Ishikawa (cell line): ENCODE results near the gene PPP1R37.

ENCODE experiments used
- CREB1 ChIP-seq: IDR thresholded peaks from 2 replicates; pipeline ENCODE4 v1.6.1; 2012; ENCODE audit warnings: low read depth
- EGR1 ChIP-seq: IDR thresholded peaks from 2 replicates; pipeline ENCODE4 v1.6.1; 2012
- EP300 ChIP-seq: IDR thresholded peaks from 2 replicates; pipeline ENCODE4 v1.6.1; 2012; ENCODE audit warnings: borderline replicate concordance
- FOXM1 ChIP-seq: IDR thresholded peaks from 2 replicates; pipeline ENCODE4 v1.6.1; 2012; ENCODE audit warnings: low read depth, borderline replicate concordance
- NFIC ChIP-seq: IDR thresholded peaks from 2 replicates; pipeline ENCODE4 v1.6.1; 2012
- RAD21 ChIP-seq: IDR thresholded peaks from 2 replicates; pipeline ENCODE4 v1.6.1; 2012; ENCODE audit warnings: low read depth
- TAF1 ChIP-seq: IDR thresholded peaks from 2 replicates; pipeline ENCODE4 v1.6.1; 2012; ENCODE audit warnings: low read depth, mild to moderate bottlenecking
- TCF12 ChIP-seq: IDR thresholded peaks from 2 replicates; pipeline ENCODE4 v1.6.1; 2012; ENCODE audit warnings: low read depth
- USF1 ChIP-seq: IDR thresholded peaks from 2 replicates; pipeline ENCODE4 v1.6.1; 2012
- YY1 ChIP-seq: IDR thresholded peaks from 2 replicates; pipeline ENCODE4 v1.6.1; 2012; ENCODE audit warnings: low read depth
- ZBTB7A ChIP-seq: IDR thresholded peaks from 2 replicates; pipeline ENCODE4 v1.6.1; 2012; ENCODE audit warnings: low read depth
- TF ChIP-seq, protein P1 (sequence below): IDR thresholded peaks from 2 replicates; pipeline ENCODE4 v1.6.1; 2012; ENCODE audit warnings: low read depth, mild to moderate bottlenecking
- TF ChIP-seq, protein P2 (sequence below): IDR thresholded peaks from 2 replicates; pipeline ENCODE4 v1.6.1; 2012

DNA sequence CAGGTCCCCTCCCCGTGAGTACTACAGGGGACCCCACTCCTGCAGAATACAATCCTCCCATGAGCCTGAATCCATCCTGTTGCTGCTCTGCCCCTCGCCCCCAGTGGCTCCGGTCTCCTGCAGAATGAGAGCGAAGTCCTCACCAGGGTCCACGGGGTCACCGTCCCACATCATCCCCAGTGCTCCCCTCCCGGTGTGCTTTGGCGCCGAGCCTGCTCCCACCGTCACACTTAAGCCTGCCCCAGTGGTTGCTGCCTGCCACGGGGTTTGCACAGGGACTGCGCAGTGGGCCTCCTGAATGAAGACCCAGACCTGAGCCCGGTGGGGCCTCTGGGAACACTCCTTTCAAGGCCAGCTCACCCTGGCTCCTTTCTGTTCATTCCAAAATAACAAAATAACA lies 37.3 kb downstream of the PPP1R37 start:
- TF ChIP-seq, protein P1, sequence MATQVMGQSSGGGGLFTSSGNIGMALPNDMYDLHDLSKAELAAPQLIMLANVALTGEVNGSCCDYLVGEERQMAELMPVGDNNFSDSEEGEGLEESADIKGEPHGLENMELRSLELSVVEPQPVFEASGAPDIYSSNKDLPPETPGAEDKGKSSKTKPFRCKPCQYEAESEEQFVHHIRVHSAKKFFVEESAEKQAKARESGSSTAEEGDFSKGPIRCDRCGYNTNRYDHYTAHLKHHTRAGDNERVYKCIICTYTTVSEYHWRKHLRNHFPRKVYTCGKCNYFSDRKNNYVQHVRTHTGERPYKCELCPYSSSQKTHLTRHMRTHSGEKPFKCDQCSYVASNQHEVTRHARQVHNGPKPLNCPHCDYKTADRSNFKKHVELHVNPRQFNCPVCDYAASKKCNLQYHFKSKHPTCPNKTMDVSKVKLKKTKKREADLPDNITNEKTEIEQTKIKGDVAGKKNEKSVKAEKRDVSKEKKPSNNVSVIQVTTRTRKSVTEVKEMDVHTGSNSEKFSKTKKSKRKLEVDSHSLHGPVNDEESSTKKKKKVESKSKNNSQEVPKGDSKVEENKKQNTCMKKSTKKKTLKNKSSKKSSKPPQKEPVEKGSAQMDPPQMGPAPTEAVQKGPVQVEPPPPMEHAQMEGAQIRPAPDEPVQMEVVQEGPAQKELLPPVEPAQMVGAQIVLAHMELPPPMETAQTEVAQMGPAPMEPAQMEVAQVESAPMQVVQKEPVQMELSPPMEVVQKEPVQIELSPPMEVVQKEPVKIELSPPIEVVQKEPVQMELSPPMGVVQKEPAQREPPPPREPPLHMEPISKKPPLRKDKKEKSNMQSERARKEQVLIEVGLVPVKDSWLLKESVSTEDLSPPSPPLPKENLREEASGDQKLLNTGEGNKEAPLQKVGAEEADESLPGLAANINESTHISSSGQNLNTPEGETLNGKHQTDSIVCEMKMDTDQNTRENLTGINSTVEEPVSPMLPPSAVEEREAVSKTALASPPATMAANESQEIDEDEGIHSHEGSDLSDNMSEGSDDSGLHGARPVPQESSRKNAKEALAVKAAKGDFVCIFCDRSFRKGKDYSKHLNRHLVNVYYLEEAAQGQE: no peak
- TF ChIP-seq YY1: no peak
- TF ChIP-seq RAD21: no peak
- TF ChIP-seq TAF1: no peak
- TF ChIP-seq CREB1: no peak
- TF ChIP-seq, protein P2, sequence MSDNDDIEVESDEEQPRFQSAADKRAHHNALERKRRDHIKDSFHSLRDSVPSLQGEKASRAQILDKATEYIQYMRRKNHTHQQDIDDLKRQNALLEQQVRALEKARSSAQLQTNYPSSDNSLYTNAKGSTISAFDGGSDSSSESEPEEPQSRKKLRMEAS: no peak
- no peak for TF ChIP-seq TCF12
- TF ChIP-seq NFIC: no peak
- TF ChIP-seq EGR1: no peak
- TF ChIP-seq EP300: no peak
- no peak for TF ChIP-seq USF1
- no peak for TF ChIP-seq FOXM1
- TF ChIP-seq ZBTB7A: no peak
